GM23338 (cell line): ENCODE data around the gene RPL7L1. TPM values are rescaled to one million over a fixed set of nuclear protein-coding genes. Genes with fewer than 3 reads are reported as not detected.

Experiments
- ATAC-seq: fragments of 200-7000 bp; cut with Tn5 transposase; 3 replicates; pipeline ENCODE4 v1.9.1; 2020
- DNase-seq: peaks from one replicate; pipeline ENCODE4 v3.0.0-alpha.2; 2015; ENCODE audit warnings: low spot score
- H2AFZ ChIP-seq: fragments of 200-600 bp; sonication (generic); 2 replicates; pipeline ENCODE4 v1.8.0; 2016; ENCODE audit warnings: antibody characterized with exemption, mild to moderate bottlenecking, moderate library complexity
- H3F3A ChIP-seq: fragments of 200-600 bp; sonication (generic); replicated peaks from 2 replicates; pipeline ENCODE4 v1.8.0; 2017; ENCODE audit warnings: antibody characterized with exemption, mixed run types, low read depth
- H3K27ac ChIP-seq: fragments of 200-600 bp; sonication (generic); 2 replicates; pipeline ENCODE4 v1.6.1; 2016; ENCODE audit warnings: low read depth
- H3K27me3 ChIP-seq: fragments of 200-600 bp; sonication (generic); 2 replicates; pipeline ENCODE4 v1.8.0; 2016; ENCODE audit warnings: mild to moderate bottlenecking, mixed run types, moderate library complexity; ENCODE audit not compliant: insufficient read depth
- H3K36me3 ChIP-seq: fragments of 200-600 bp; sonication (generic); 2 replicates; pipeline ENCODE4 v1.8.0; 2016; ENCODE audit warnings: mild to moderate bottlenecking; ENCODE audit not compliant: insufficient read depth
- H3K4me1 ChIP-seq: fragments of 200-600 bp; sonication (generic); 2 replicates; pipeline ENCODE4 v1.8.0; 2016; ENCODE audit warnings: mild to moderate bottlenecking, moderate library complexity; ENCODE audit not compliant: insufficient read depth
- H3K4me2 ChIP-seq: fragments of 200-600 bp; sonication (generic); 2 replicates; pipeline ENCODE4 v1.7.1; 2017; ENCODE audit warnings: mixed run types
- H3K4me3 ChIP-seq: fragments of 200-600 bp; sonication (generic); 2 replicates; pipeline ENCODE4 v1.6.1; 2016; ENCODE audit warnings: mixed run types
- H3K79me2 ChIP-seq: fragments of 200-600 bp; sonication (generic); replicated peaks from 2 replicates; pipeline ENCODE4 v1.8.0; 2017; ENCODE audit warnings: mild to moderate bottlenecking; ENCODE audit not compliant: insufficient read depth
- H3K9me2 ChIP-seq: fragments of 200-600 bp; sonication (generic); 2 replicates; pipeline ENCODE4 v1.8.0; 2017; ENCODE audit not compliant: insufficient read depth
- H4K20me1 ChIP-seq: fragments of 200-600 bp; sonication (generic); replicated peaks from 2 replicates; pipeline ENCODE4 v1.8.0; 2017; ENCODE audit warnings: mild to moderate bottlenecking; ENCODE audit not compliant: insufficient read depth
- H3K27ac Mint-ChIP-seq: 2 replicates; pipeline ENCODE4 v1.8.0; 2020; ENCODE audit warnings: inconsistent platforms, mild to moderate bottlenecking, moderate library complexity, mixed read lengths
- H3K27me3 Mint-ChIP-seq: 3 replicates; pipeline ENCODE4 v1.8.0; 2022; ENCODE audit warnings: low read depth, mild to moderate bottlenecking, moderate library complexity, mixed read lengths, inconsistent platforms; ENCODE audit not compliant: insufficient read depth, poor library complexity
- H3K36me3 Mint-ChIP-seq: 3 replicates; pipeline ENCODE4 v1.8.0; 2021; ENCODE audit warnings: low read depth, mild to moderate bottlenecking, inconsistent platforms, moderate library complexity, mixed read lengths
- H3K4me1 Mint-ChIP-seq: 3 replicates; pipeline ENCODE4 v1.8.0; 2020; ENCODE audit warnings: mild to moderate bottlenecking, inconsistent platforms, mixed read lengths
- H3K4me3 Mint-ChIP-seq: 3 replicates; pipeline ENCODE4 v1.8.0; 2021; ENCODE audit warnings: moderate library complexity, mild to moderate bottlenecking, inconsistent platforms, mixed read lengths
- H3K9me3 Mint-ChIP-seq: 3 replicates; pipeline ENCODE4 v1.8.0; 2020; ENCODE audit warnings: moderate library complexity, mild to moderate bottlenecking, inconsistent platforms, mixed read lengths
- CREB1 ChIP-seq: fragments of 250-450 bp; sonication (Bioruptor Pico); IDR thresholded peaks from 2 replicates; pipeline ENCODE4 v1.5.0; 2020; ENCODE audit warnings: low read depth, mild to moderate bottlenecking, moderate library complexity
- ETS1 ChIP-seq: IDR thresholded peaks from 2 replicates; pipeline ENCODE4 v1.6.1; 2016; ENCODE audit warnings: antibody characterized with exemption
- EZH2 ChIP-seq: fragments of 200-600 bp; sonication (generic); IDR thresholded peaks from one replicate; pipeline ENCODE4 v1.8.0; 2017; ENCODE audit warnings: antibody characterized with exemption, mild to moderate bottlenecking, low read depth; ENCODE audit not compliant: unreplicated experiment
- EZH2phosphoT487 ChIP-seq: fragments of 200-600 bp; sonication (generic); IDR thresholded peaks from one replicate; pipeline ENCODE4 v1.8.1; 2018; ENCODE audit warnings: antibody characterized with exemption; ENCODE audit not compliant: unreplicated experiment
- JUNB ChIP-seq: IDR thresholded peaks from one replicate; pipeline ENCODE4 v1.6.1; 2016; ENCODE audit warnings: antibody characterized with exemption; ENCODE audit not compliant: unreplicated experiment
- NANOG ChIP-seq: IDR thresholded peaks from 2 replicates; pipeline ENCODE4 v1.6.1; 2016; ENCODE audit warnings: antibody characterized with exemption, borderline replicate concordance
- POLR2AphosphoS5 ChIP-seq: IDR thresholded peaks from 2 replicates; pipeline ENCODE4 v1.6.1; 2016; ENCODE audit warnings: antibody characterized with exemption, low read depth
- STAT1 ChIP-seq: IDR thresholded peaks from one replicate; pipeline ENCODE4 v1.6.1; 2016; ENCODE audit warnings: antibody characterized with exemption; ENCODE audit not compliant: unreplicated experiment
- ZNF114 ChIP-seq: fragments of 250-450 bp; sonication (Bioruptor Pico); IDR thresholded peaks from 2 replicates; pipeline ENCODE4 v1.5.0; 2020; ENCODE audit warnings: mild to moderate bottlenecking, moderate library complexity
- polyA plus RNA-seq: library from polyadenylated mRNA; unstranded; fragments of >200 nt; fragmentation: Nextera tagmentation; extraction: Ambion mirVana; gene quantifications from 2 replicates; pipeline ENCODE4 v1.2.1, GENCODE V29; 2016
- total RNA-seq: library from RNA; depleted of rRNA; stranded (reverse); fragments of >200 nt; shearing (Covaris generic); gene quantifications from 2 replicates; pipeline ENCODE4 v1.2.3, GENCODE V29; 2014
- TF ChIP-seq, protein P1 (sequence below): IDR thresholded peaks from one replicate; pipeline ENCODE4 v1.6.1; 2018; ENCODE audit warnings: antibody characterized with exemption; ENCODE audit not compliant: unreplicated experiment

Gene RPL7L1
- total and polyA plus RNA-seq, 2 experiments from 2014 or later, result 86.9 to 124 TPM

- TF ChIP-seq, protein P1, sequence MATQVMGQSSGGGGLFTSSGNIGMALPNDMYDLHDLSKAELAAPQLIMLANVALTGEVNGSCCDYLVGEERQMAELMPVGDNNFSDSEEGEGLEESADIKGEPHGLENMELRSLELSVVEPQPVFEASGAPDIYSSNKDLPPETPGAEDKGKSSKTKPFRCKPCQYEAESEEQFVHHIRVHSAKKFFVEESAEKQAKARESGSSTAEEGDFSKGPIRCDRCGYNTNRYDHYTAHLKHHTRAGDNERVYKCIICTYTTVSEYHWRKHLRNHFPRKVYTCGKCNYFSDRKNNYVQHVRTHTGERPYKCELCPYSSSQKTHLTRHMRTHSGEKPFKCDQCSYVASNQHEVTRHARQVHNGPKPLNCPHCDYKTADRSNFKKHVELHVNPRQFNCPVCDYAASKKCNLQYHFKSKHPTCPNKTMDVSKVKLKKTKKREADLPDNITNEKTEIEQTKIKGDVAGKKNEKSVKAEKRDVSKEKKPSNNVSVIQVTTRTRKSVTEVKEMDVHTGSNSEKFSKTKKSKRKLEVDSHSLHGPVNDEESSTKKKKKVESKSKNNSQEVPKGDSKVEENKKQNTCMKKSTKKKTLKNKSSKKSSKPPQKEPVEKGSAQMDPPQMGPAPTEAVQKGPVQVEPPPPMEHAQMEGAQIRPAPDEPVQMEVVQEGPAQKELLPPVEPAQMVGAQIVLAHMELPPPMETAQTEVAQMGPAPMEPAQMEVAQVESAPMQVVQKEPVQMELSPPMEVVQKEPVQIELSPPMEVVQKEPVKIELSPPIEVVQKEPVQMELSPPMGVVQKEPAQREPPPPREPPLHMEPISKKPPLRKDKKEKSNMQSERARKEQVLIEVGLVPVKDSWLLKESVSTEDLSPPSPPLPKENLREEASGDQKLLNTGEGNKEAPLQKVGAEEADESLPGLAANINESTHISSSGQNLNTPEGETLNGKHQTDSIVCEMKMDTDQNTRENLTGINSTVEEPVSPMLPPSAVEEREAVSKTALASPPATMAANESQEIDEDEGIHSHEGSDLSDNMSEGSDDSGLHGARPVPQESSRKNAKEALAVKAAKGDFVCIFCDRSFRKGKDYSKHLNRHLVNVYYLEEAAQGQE, result no peak
Observed at GRCh38 chr6:42929821-42930360, 50.5 kb downstream of the RPL7L1 start (continued).

DNA sequence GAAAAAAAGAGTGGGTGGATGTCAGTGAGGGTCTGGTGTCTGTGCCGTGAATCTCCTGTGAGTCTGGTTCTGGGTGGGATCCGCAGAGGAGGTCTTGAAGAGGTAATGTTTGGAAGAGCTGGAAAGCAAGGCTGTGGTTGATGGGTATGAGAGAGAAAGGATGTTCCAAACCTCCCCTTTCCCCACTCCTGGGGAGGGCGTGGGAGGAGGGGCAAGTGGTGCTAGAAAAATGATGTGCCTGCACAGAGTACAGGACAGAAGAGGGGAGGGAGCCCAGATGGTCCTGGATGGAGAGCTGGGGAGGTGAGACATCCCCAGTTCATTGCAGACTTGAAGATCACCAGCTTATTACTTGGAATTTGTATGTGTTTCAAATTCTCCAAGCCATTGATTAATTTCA lies 53.0 kb downstream of the RPL7L1 start:
- no peak overlapping the region for H2AFZ ChIP-seq
- H3K9me2 ChIP-seq, result no peaks in the 10 kb centered on the region
- H3K79me2 ChIP-seq, result peaks cover 55% of the 10 kb centered on the region
- no peaks in the 10 kb centered on the region for H3K27me3 ChIP-seq
- 0 out of 2 replicates have a peak overlapping the region, but pooled peaks have one; percentile 26 for H3K4me2 ChIP-seq
- peaks cover 38% of the 10 kb centered on the region for H3F3A ChIP-seq
- peaks cover 32% of the 10 kb centered on the region for H3K36me3 ChIP-seq
- H3K4me3 Mint-ChIP-seq, result peak overlapping the region; percentile 3; the same call in 2 of the 3 replicates
- TF ChIP-seq CREB1 (CRISPR knock-in tag), result no peak
- no peak overlapping the region for H3K4me3 ChIP-seq
- peak overlapping the region; percentile 55 for H3K27ac ChIP-seq
- H3K36me3 Mint-ChIP-seq, result peaks cover 64% of the 10 kb centered on the region
- H3K27ac Mint-ChIP-seq, result peak overlapping the region; percentile 5; the same call in 1 of the 2 replicates
- H3K27me3 Mint-ChIP-seq, result peaks cover 19% of the 10 kb centered on the region
- peaks cover 23% of the 10 kb centered on the region for H3K4me1 Mint-ChIP-seq
- H3K4me1 ChIP-seq, result peaks cover 17% of the 10 kb centered on the region
- ATAC-seq (no peak), DNase-seq (no peak)
- no peaks in the 10 kb centered on the region; the same call in 2 of the 3 replicates for H3K9me3 Mint-ChIP-seq
- H4K20me1 ChIP-seq, result peaks cover 22% of the 10 kb centered on the region

DNA sequence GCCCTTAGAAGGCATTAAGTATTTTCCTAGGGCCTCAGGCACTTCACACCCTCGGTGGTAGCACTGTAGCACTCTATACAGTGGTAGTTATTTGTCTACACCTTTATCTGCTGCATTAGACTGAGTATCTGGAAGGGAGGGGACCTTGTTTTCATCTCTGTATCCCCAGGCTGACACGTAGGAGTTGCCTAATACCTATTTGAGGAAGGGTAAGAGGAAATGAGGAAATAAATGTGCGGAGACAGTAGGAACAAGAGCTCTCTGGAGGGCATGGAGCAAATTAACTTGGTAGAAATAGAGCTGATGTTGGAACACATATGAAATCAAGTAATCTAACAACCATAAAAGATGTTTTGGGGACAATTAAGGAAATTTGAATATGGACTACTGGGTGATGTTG lies 53.8 kb downstream of the RPL7L1 start:
- no peaks in the 10 kb centered on the region; the same call in 2 of the 3 replicates for H3K9me3 Mint-ChIP-seq
- TF ChIP-seq EZH2phosphoT487 (no peak), ETS1 (no peak), CREB1 (CRISPR knock-in tag) (no peak), POLR2AphosphoS5 (no peak), ZNF114 (no peak), STAT1 (no peak), NANOG (no peak), JUNB (no peak), EZH2 (no peak)

More for the DNA sequence above, 53.8 kb downstream of the RPL7L1 start:
- Histone ChIP-seq H3K4me1 (peaks cover 14% of the 10 kb centered on the region), H3K27me3 (no peaks in the 10 kb centered on the region), H3K79me2 (peaks cover 55% of the 10 kb centered on the region), H3F3A (peaks cover 33% of the 10 kb centered on the region), H3K4me3 (no peak overlapping the region), H3K9me2 (no peaks in the 10 kb centered on the region), H2AFZ (no peak overlapping the region), H4K20me1 (peaks cover 22% of the 10 kb centered on the region), H3K4me2 (no peak overlapping the region), H3K36me3 (peaks cover 32% of the 10 kb centered on the region), H3K27ac (no peak overlapping the region)
- ATAC-seq (no peak), DNase-seq (no peak)
- Mint-ChIP-seq H3K27ac (0 out of 2 replicates have a peak overlapping the region, but pooled peaks have one; percentile 1), H3K27me3 (peaks cover 19% of the 10 kb centered on the region), H3K36me3 (peaks cover 72% of the 10 kb centered on the region), H3K4me3 (no peak overlapping the region), H3K4me1 (peaks cover 28% of the 10 kb centered on the region)
